Measurements from ENCODE around the gene LCE7A. TPM values are rescaled to one million over a fixed set of nuclear protein-coding genes. Genes with fewer than 3 reads are reported as not detected.

Gene LCE7A
- total RNA-seq, 3 donors from 2014 or later (not counting 1 experiment from before 2014, with no cell fraction given), result not detected

DNA sequence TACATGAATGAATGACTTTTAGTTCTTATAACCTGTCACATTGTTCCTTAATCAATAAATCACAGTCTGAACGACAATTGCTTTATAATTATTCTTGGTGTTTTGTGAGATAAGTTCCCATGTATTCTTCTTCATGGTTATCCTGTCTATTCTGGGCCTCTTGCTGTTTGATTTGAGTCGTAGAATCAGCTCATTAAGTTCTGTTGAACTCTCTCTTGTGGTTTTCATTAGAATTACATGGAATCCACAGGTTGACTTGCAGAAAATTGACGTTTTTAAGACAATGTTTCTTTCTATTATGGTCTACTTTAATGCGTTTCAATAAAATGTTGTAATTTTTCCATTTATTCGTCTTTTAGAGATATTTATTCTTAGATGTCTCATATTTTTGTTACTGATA is 36.5 kb upstream of the LCE7A start:
- TF ChIP-seq, protein P1, sequence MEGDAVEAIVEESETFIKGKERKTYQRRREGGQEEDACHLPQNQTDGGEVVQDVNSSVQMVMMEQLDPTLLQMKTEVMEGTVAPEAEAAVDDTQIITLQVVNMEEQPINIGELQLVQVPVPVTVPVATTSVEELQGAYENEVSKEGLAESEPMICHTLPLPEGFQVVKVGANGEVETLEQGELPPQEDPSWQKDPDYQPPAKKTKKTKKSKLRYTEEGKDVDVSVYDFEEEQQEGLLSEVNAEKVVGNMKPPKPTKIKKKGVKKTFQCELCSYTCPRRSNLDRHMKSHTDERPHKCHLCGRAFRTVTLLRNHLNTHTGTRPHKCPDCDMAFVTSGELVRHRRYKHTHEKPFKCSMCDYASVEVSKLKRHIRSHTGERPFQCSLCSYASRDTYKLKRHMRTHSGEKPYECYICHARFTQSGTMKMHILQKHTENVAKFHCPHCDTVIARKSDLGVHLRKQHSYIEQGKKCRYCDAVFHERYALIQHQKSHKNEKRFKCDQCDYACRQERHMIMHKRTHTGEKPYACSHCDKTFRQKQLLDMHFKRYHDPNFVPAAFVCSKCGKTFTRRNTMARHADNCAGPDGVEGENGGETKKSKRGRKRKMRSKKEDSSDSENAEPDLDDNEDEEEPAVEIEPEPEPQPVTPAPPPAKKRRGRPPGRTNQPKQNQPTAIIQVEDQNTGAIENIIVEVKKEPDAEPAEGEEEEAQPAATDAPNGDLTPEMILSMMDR (IDR thresholded peaks at IDR 0.05), result peak; percentile 49
- DNase-seq (no peak), ATAC-seq (no peak)
- intact Hi-C loops (cut with micrococcal nuclease), result no loop called here
- no peak overlapping the region for H3K4me3 Mint-ChIP-seq
- no peaks in the 10 kb centered on the region for H3K4me1 Mint-ChIP-seq
- Histone ChIP-seq H3K4me1 (ENCODE audit: control insufficient read depth, insufficient read depth, low read length) (no peaks in the 10 kb centered on the region), H3K27me3 (ENCODE audit: control insufficient read depth, insufficient read depth, low read length) (peaks cover 2% of the 10 kb centered on the region), H3K4me3 (ENCODE audit: low read length) (no peak overlapping the region), H3K36me3 (ENCODE audit: control insufficient read depth, insufficient read depth, low read length) (no peaks in the 10 kb centered on the region), H3K9me3 (ENCODE audit: control insufficient read depth, insufficient read depth, low read length) (no peaks in the 10 kb centered on the region), H3K27ac (ENCODE audit: low read length) (no peak overlapping the region)
- no peaks in the 10 kb centered on the region for H3K36me3 Mint-ChIP-seq
- 67% methylated on average over 1 of the region's 5 CpGs for WGBS (ENCODE audit: insufficient coverage)
- H3K27ac Mint-ChIP-seq, result no peak overlapping the region
- peaks cover 13 to 35% of the 10 kb centered on the region in 2 donors for H3K27me3 Mint-ChIP-seq (ENCODE audit: low read depth in 2 of 2)
- no peaks in the 10 kb centered on the region for H3K9me3 Mint-ChIP-seq

DNA sequence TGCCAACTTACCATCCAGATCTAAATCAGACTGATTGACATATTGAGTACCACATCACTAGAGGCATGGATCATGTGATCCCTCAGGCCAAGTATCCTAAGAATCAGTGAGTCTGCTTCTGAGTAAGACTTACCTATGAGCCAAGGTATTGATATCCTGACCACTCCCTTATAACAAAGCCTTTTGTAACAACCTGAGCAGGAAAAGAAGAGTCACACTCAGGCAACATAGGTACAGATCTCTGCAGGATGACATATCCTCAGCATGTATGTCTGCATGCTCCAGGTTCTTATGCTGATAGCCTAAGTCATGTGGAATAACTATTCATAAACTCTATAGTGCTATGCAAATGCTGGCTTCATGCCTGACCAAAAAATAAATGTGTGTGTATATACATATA is 34.8 kb upstream of the LCE7A start:
- DNase-seq (no peak), ATAC-seq (no peak)
- Histone ChIP-seq H3K4me1 (ENCODE audit: control insufficient read depth, insufficient read depth, low read length) (no peaks in the 10 kb centered on the region), H3K27me3 (ENCODE audit: control insufficient read depth, insufficient read depth, low read length) (peaks cover 2% of the 10 kb centered on the region), H3K9me3 (ENCODE audit: control insufficient read depth, insufficient read depth, low read length) (no peaks in the 10 kb centered on the region), H3K36me3 (ENCODE audit: control insufficient read depth, insufficient read depth, low read length) (no peaks in the 10 kb centered on the region), H3K4me3 (ENCODE audit: low read length) (no peak overlapping the region), H3K27ac (ENCODE audit: low read length) (no peak overlapping the region)
- Mint-ChIP-seq H3K4me1 (no peaks in the 10 kb centered on the region), H3K4me3 (no peak overlapping the region), H3K36me3 (no peaks in the 10 kb centered on the region), H3K9me3 (peaks cover 0 to 2% of the 10 kb centered on the region in 2 donors), H3K27ac (no peak overlapping the region), H3K27me3 (ENCODE audit: low read depth in 2 of 2) (peaks cover 18 to 42% of the 10 kb centered on the region in 2 donors)
- TF ChIP-seq, protein P1 (IDR thresholded peaks at IDR 0.05), result no peak
- intact Hi-C loops (cut with micrococcal nuclease), result no loop called here

DNA sequence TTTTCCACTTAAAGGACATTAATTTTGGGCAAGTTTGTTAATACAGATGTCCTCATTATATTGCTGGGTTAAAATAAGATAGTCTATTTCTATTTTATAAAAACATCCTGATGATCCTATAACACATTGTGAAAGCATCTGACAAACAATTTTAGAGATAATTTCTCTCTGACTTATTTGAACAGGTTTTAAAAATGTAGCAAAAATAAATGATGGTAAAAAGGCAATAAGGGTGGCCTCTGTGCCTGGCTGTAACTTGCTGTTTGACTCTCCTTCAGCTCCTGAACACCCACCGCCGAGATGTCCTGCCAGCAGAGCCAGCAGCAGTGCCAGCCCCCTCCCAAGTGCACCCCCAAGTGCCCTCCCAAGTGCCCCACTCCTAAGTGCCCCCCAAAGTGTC is 32.6 kb upstream of the LCE7A start, which contains the start of gene LCE1A:
LCE1A (plus strand) TSS at position 301 of the 400 bp plus-strand sequence; CDS start at position 301, 0 bp downstream.
- Histone ChIP-seq H3K9me3 (ENCODE audit: control insufficient read depth, insufficient read depth, low read length) (no peaks in the 10 kb centered on the region), H3K27ac (ENCODE audit: low read length) (no peak within 1 kb of the TSS), H3K4me1 (ENCODE audit: control insufficient read depth, insufficient read depth, low read length) (no peaks in the 10 kb centered on the region), H3K27me3 (ENCODE audit: control insufficient read depth, insufficient read depth, low read length) (peaks cover 2% of the 10 kb centered on the region), H3K4me3 (ENCODE audit: low read length) (no peak within 1 kb of the TSS), H3K36me3 (ENCODE audit: control insufficient read depth, insufficient read depth, low read length) (no peaks in the 10 kb centered on the region)
- peaks cover 18 to 42% of the 10 kb centered on the region in 2 donors for H3K27me3 Mint-ChIP-seq (ENCODE audit: low read depth in 2 of 2)
- no peak within 1 kb of the TSS for H3K4me3 Mint-ChIP-seq
- intact Hi-C loops (cut with micrococcal nuclease), result no loop called here
- TF ChIP-seq, protein P1 (IDR thresholded peaks at IDR 0.05), result no peak
- H3K9me3 Mint-ChIP-seq, result peaks cover 0 to 4% of the 10 kb centered on the region in 2 donors
- H3K27ac Mint-ChIP-seq, result no peak within 1 kb of the TSS
- 84% methylated on average over 2 of the region's 2 CpGs for WGBS (ENCODE audit: insufficient coverage)
- no peaks in the 10 kb centered on the region for H3K36me3 Mint-ChIP-seq
- ATAC-seq, result no peak
- no peak for DNase-seq
- H3K4me1 Mint-ChIP-seq, result no peaks in the 10 kb centered on the region

DNA sequence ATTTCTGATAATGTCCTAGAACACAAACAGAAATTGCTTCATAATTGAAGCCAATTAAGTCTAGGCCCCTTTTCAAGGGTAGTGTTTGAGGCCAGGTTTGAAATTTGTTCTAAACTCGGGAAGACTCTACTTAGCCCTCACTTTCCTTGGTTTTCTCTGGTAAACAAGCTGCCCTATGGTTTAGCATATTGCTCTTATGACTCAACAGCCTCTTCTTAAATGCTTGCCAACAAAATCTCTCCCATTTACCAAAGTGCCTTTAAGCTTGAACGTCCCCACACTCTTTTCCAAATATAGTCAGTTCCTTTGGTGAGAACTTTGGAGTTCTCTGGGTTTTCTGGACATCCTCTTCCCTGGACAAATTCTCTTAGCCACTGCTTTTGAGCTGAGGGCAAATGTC is 22.9 kb upstream of the LCE7A start:
- Mint-ChIP-seq H3K27me3 (ENCODE audit: low read depth in 2 of 2) (peaks cover 15 to 19% of the 10 kb centered on the region in 2 donors), H3K36me3 (no peaks in the 10 kb centered on the region), H3K4me3 (no peak overlapping the region), H3K4me1 (no peaks in the 10 kb centered on the region), H3K9me3 (no peaks in the 10 kb centered on the region), H3K27ac (no peak overlapping the region)
- TF ChIP-seq, protein P1 (IDR thresholded peaks at IDR 0.05), result no peak
- H3K27ac ChIP-seq (ENCODE audit: low read length), result no peak overlapping the region
- intact Hi-C loops (cut with micrococcal nuclease), result no loop called here
- H3K4me1 ChIP-seq (ENCODE audit: control insufficient read depth, insufficient read depth, low read length), result no peaks in the 10 kb centered on the region
- H3K9me3 ChIP-seq (ENCODE audit: control insufficient read depth, insufficient read depth, low read length), result no peaks in the 10 kb centered on the region
- 75% methylated on average over 2 of the region's 2 CpGs for WGBS (ENCODE audit: insufficient coverage)
- DNase-seq, result no peak
- H3K36me3 ChIP-seq (ENCODE audit: control insufficient read depth, insufficient read depth, low read length), result no peaks in the 10 kb centered on the region
- H3K4me3 ChIP-seq (ENCODE audit: low read length), result no peak overlapping the region
- ATAC-seq, result no peak
- H3K27me3 ChIP-seq (ENCODE audit: control insufficient read depth, insufficient read depth, low read length), result no peaks in the 10 kb centered on the region

All from natural killer cell (primary cell).